ENCODE results near the gene RBM38.

The RBM38 gene

GRCh38 chr20:57439993-57440392 is 48.8 kb downstream of the RBM38 start:
- Histone ChIP-seq H3K4me1 (no peaks in the 10 kb centered on the region), H3K9ac (no peak overlapping the region), H3K36me3 (ENCODE audit: control insufficient read depth, insufficient read depth, low read length) (no peaks in the 10 kb centered on the region), H3K79me2 (no peaks in the 10 kb centered on the region), H2AFZ (no peak overlapping the region), H3K4me2 (ENCODE audit: low read length) (no peak overlapping the region), H3K4me3 (ENCODE audit: low read depth, low read length) (no peak overlapping the region), H3K9me3 (ENCODE audit: control insufficient read depth, low read length) (no peaks in the 10 kb centered on the region), H3K27me3 (ENCODE audit: control insufficient read depth, insufficient read depth, low read length) (no peaks in the 10 kb centered on the region), H3K27ac (no peak overlapping the region)
- TF ChIP-seq CTCF (IDR thresholded peaks at IDR 0.05), result no peak

GRCh38 chr20:57440678-57441509 is 49.7 kb downstream of the RBM38 start:
- Histone ChIP-seq H3K36me3 (ENCODE audit: control insufficient read depth, insufficient read depth, low read length) (no peaks in the 10 kb centered on the region), H3K4me2 (ENCODE audit: low read length) (no peak overlapping the region), H2AFZ (no peak overlapping the region), H3K4me3 (ENCODE audit: low read depth, low read length) (no peak overlapping the region), H3K9ac (no peak overlapping the region), H3K9me3 (ENCODE audit: control insufficient read depth, low read length) (no peaks in the 10 kb centered on the region), H3K79me2 (no peaks in the 10 kb centered on the region), H3K4me1 (no peaks in the 10 kb centered on the region), H3K27ac (no peak overlapping the region), H3K27me3 (ENCODE audit: control insufficient read depth, insufficient read depth, low read length) (no peaks in the 10 kb centered on the region)
- no peak for TF ChIP-seq CTCF (IDR thresholded peaks at IDR 0.05)

DNA sequence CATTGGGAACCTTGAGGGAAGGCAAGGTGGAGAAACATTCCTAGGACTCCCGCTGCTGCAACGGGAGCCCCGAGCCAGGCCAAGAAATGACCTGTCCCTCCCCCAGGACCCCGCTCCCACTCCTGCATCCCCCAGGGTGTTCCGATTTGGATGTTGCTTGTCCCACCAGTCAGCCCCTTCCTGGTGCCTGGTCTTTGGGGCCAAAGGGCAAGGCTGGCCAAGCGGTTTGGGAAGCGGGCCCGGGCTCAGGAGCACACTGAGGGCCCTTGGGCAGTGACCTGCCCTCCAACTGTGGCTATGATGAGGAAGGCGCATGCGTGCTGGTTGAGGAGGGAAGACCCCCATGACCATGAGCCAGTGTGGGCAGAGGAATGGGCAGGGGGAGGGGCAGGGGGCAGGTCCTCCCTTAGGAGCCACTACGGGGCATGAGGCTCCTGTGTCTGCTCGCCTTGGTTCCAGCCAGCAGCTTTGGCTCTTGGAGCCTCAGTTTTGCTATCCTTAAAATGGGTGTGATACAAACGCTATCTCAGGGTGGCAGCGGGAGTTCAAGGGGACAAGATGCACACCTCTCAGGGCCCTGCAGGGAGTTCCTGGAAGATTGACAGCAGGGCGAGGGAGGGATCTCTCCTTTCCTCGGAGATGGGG is 50.4 kb downstream of the RBM38 start:
- Histone ChIP-seq H2AFZ (no peak overlapping the region), H3K36me3 (ENCODE audit: control insufficient read depth, insufficient read depth, low read length) (no peaks in the 10 kb centered on the region), H3K9me3 (ENCODE audit: control insufficient read depth, low read length) (no peaks in the 10 kb centered on the region), H3K4me1 (no peaks in the 10 kb centered on the region), H3K4me3 (ENCODE audit: low read depth, low read length) (no peak overlapping the region), H3K79me2 (no peaks in the 10 kb centered on the region), H3K9ac (no peak overlapping the region), H3K27ac (no peak overlapping the region), H3K4me2 (ENCODE audit: low read length) (no peak overlapping the region), H3K27me3 (ENCODE audit: control insufficient read depth, insufficient read depth, low read length) (no peaks in the 10 kb centered on the region)
- TF ChIP-seq CTCF (IDR thresholded peaks at IDR 0.05), result no peak

DNA sequence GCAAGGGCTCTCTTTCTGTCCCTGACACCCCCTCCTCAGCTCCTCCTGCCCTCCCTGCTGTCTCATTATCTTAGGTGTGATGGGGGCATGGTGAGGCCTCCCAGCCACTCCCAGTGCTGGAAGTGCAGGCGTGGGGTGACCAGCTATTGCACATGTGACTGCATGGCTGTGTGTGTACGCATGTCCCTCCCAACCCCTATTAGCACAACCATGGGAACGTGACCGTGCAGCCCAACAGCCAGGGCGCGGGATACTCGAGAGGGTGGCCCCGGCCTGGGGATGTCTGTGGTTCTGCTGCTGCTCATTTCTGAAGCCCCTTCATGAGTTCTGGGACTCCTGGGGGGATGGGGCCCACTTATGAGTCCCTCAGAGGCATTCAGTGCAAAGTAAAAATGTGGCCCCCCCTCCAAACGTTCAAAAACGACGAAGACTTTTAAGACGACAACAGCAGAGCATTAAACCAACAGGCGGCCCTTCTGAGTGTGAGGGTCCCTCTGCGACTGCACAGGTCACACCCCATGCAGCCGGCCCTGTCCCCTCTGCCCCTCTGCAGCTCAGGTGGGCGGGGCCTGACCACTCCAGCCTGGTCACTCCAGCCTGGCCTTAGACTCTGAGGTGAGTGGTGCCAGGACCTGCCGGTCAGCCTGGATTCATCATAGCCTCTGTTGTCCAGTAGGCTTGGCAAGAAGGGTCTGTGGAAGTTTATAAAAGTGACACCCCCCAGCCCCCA is 51.1 kb downstream of the RBM38 start:
- TF ChIP-seq CTCF (IDR thresholded peaks at IDR 0.05), result no peak
- no peak overlapping the region for H2AFZ ChIP-seq
- no peak overlapping the region for H3K27ac ChIP-seq
- H3K4me2 ChIP-seq (ENCODE audit: low read length), result no peak overlapping the region
- H3K27me3 ChIP-seq (ENCODE audit: control insufficient read depth, insufficient read depth, low read length), result no peaks in the 10 kb centered on the region
- no peaks in the 10 kb centered on the region for H3K79me2 ChIP-seq
- no peaks in the 10 kb centered on the region for H3K9me3 ChIP-seq (ENCODE audit: control insufficient read depth, low read length)
- no peak overlapping the region for H3K9ac ChIP-seq
- no peak overlapping the region for H3K4me3 ChIP-seq (ENCODE audit: low read depth, low read length)
- no peaks in the 10 kb centered on the region for H3K36me3 ChIP-seq (ENCODE audit: control insufficient read depth, insufficient read depth, low read length)
- H3K4me1 ChIP-seq, result no peaks in the 10 kb centered on the region

All from parathyroid adenoma (tissue), 2 donors.